Prostate gland (tissue), 2 donors: Measurements from ENCODE around the gene SRPX2. TPM values are rescaled to one million over a fixed set of nuclear protein-coding genes. Genes with fewer than 3 reads are reported as not detected.

Experiments used
- DNase-seq: peaks from one replicate; pipeline ENCODE4 v3.0.0-alpha.2; 2019; ENCODE audit warnings: low spot score
- H3K27ac ChIP-seq, 2 donors: fragments of 200-600 bp; sonication (generic); 2 replicates each; pipeline ENCODE4 v1.5.1; 2017 to 2019
- H3K27me3 ChIP-seq: fragments of 200-600 bp; sonication (generic); replicated peaks from 2 replicates; pipeline ENCODE4 v1.5.1; 2019; ENCODE audit not compliant: insufficient read depth
- H3K36me3 ChIP-seq, 2 donors: fragments of 200-600 bp; sonication (generic); 1 replicate in 1 of 2; 2 replicates in 1 of 2; pipeline versions ENCODE4 v1.5.1 to v1.8.1; 2017 to 2019
- H3K4me1 ChIP-seq: fragments of 200-600 bp; sonication (generic); replicated peaks from 2 replicates; pipeline ENCODE4 v1.5.1; 2019
- H3K4me3 ChIP-seq, 2 donors: fragments of 200-600 bp; sonication (generic); 2 replicates each; pipeline ENCODE4 v1.5.1; 2017 to 2019
- H3K9me3 ChIP-seq: fragments of 200-600 bp; sonication (generic); 2 replicates; pipeline ENCODE4 v1.5.1; 2017
- CTCF ChIP-seq, 4 experiments: fragments of 200-600 bp in 2 of 4; fragments of 450-650 bp in 2 of 4; sonication (generic) in 2 of 4; IDR thresholded peaks; 1 replicate in 3 of 4; 2 replicates in 1 of 4; pipeline ENCODE4 v1.5.1; 2016 to 2019; ENCODE audit warnings: antibody characterized with exemption in 4 of 4, mild to moderate bottlenecking in 2 of 4, moderate library complexity in 2 of 4
- POLR2A ChIP-seq: fragments of 450-650 bp; IDR thresholded peaks from one replicate; pipeline ENCODE4 v1.6.1; 2016; ENCODE audit warnings: antibody characterized with exemption, mild to moderate bottlenecking
- POLR2AphosphoS5 ChIP-seq: sonication (generic); formaldehyde crosslinking; IDR thresholded peaks from one replicate; pipeline ENCODE4 v1.6.1; 2017; ENCODE audit warnings: antibody characterized with exemption
- WGBS: methylation state at CpG from one replicate; pipeline ENCODE4 v1.1.5; 2018; 5-methylcytosine and 5-hydroxymethylcytosine counted together
- intact Hi-C: fragments of 100-400 bp; cut with DNase I; formaldehyde crosslinking; loops from one replicate; pipeline ENCODE4 v1.14.2; 2022
- total RNA-seq, 2 donors: library from RNA; depleted of rRNA; stranded (reverse); fragments of >200 nt; gene quantifications; one replicate each; pipeline ENCODE4 v1.1.0, GENCODE V29; 2016

SRPX2 gene
- total RNA-seq, 2 donors from 2014 or later: 4.8 to 5.1 TPM

- WGBS: 97% methylated on average over 3 of the region's 8 CpGs
- Histone ChIP-seq H3K36me3 (no peaks in the 10 kb centered on the region), H3K4me1 (no peaks in the 10 kb centered on the region), H3K27me3 (no peaks in the 10 kb centered on the region), H3K9me3 (no peaks in the 10 kb centered on the region), H3K27ac (no peak overlapping the region), H3K4me3 (no peak overlapping the region)
- no peak for DNase-seq
- TF ChIP-seq POLR2AphosphoS5 (no peak), POLR2A (no peak), CTCF (IDR thresholded peaks at IDR 0.05) (no peak)
- intact Hi-C loops: no loop called here
These were observed 38.9 kb downstream of the SRPX2 start for GRCh38 chrX:100682939-100683338.

- H3K36me3 ChIP-seq: no peaks in the 10 kb centered on the region
- no peak overlapping the region for H3K4me3 ChIP-seq
- H3K27me3 ChIP-seq: no peaks in the 10 kb centered on the region
- 33% methylated on average over 5 of the region's 5 CpGs for WGBS
- peak; percentile 66 for DNase-seq
- TF ChIP-seq CTCF (IDR thresholded peaks at IDR 0.05): peak; percentile 47 to 95 (median 84)
- no peak for TF ChIP-seq POLR2A
- peak; percentile 40 for TF ChIP-seq POLR2AphosphoS5
- intact Hi-C loops: no loop called here
- H3K9me3 ChIP-seq: no peaks in the 10 kb centered on the region
- H3K27ac ChIP-seq: peak overlapping the region in 1 of 2 donors; percentile 38
- H3K4me1 ChIP-seq: no peaks in the 10 kb centered on the region
These were observed 41.4 kb downstream of the SRPX2 start for GRCh38 chrX:100685284-100685996.

- Histone ChIP-seq H3K36me3 (no peaks in the 10 kb centered on the region), H3K4me3 (no peak overlapping the region), H3K27me3 (no peaks in the 10 kb centered on the region), H3K4me1 (no peaks in the 10 kb centered on the region), H3K27ac (no peak overlapping the region), H3K9me3 (no peaks in the 10 kb centered on the region)
- intact Hi-C loops: loop anchor here (1.0 kb wide), 1 partner anchor 82 kb away; no protein-coding TSS in a partner anchor
- TF ChIP-seq CTCF (IDR thresholded peaks at IDR 0.05) (no peak), POLR2A (no peak), POLR2AphosphoS5 (no peak)
- 15% methylated on average over 1 of the region's 1 CpG for WGBS
- no peak for DNase-seq
These were observed 42.0 kb downstream of the SRPX2 start for GRCh38 chrX:100685997-100686305.

GRCh38 chrX:100687128-100687527 lies 43.1 kb downstream of the SRPX2 start:
- intact Hi-C loops: no loop called here
- Histone ChIP-seq H3K4me3 (no peak overlapping the region), H3K9me3 (no peaks in the 10 kb centered on the region), H3K27me3 (no peaks in the 10 kb centered on the region), H3K27ac (no peak overlapping the region), H3K4me1 (no peaks in the 10 kb centered on the region), H3K36me3 (no peaks in the 10 kb centered on the region)
- no peak for DNase-seq
- no peak for TF ChIP-seq POLR2AphosphoS5
- no peak for TF ChIP-seq CTCF (IDR thresholded peaks at IDR 0.05)
- no peak for TF ChIP-seq POLR2A
- WGBS: 78% methylated on average over 3 of the region's 6 CpGs

GRCh38 chrX:100687546-100687945 lies 43.5 kb downstream of the SRPX2 start:
- H3K27ac ChIP-seq: no peak overlapping the region
- no peaks in the 10 kb centered on the region for H3K27me3 ChIP-seq
- H3K9me3 ChIP-seq: no peaks in the 10 kb centered on the region
- no peaks in the 10 kb centered on the region for H3K36me3 ChIP-seq
- 77% methylated on average over 2 of the region's 2 CpGs for WGBS
- intact Hi-C loops: no loop called here
- DNase-seq: no peak
- TF ChIP-seq POLR2AphosphoS5: no peak
- no peak for TF ChIP-seq CTCF (IDR thresholded peaks at IDR 0.05)
- TF ChIP-seq POLR2A: no peak
- H3K4me3 ChIP-seq: no peak overlapping the region
- no peaks in the 10 kb centered on the region for H3K4me1 ChIP-seq
